Measurements from ENCODE around the gene ZDHHC14.

Gene ZDHHC14

GRCh38 chr6:157440171-157440570 is 59.2 kb downstream of the ZDHHC14 start:
- POLR2A ChIA-PET = no interaction called here
- DNase-seq (ENCODE audit: low read depth, low spot score) = no peak
- TF ChIP-seq, protein P1, sequence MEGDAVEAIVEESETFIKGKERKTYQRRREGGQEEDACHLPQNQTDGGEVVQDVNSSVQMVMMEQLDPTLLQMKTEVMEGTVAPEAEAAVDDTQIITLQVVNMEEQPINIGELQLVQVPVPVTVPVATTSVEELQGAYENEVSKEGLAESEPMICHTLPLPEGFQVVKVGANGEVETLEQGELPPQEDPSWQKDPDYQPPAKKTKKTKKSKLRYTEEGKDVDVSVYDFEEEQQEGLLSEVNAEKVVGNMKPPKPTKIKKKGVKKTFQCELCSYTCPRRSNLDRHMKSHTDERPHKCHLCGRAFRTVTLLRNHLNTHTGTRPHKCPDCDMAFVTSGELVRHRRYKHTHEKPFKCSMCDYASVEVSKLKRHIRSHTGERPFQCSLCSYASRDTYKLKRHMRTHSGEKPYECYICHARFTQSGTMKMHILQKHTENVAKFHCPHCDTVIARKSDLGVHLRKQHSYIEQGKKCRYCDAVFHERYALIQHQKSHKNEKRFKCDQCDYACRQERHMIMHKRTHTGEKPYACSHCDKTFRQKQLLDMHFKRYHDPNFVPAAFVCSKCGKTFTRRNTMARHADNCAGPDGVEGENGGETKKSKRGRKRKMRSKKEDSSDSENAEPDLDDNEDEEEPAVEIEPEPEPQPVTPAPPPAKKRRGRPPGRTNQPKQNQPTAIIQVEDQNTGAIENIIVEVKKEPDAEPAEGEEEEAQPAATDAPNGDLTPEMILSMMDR (IDR thresholded peaks at IDR 0.05; ENCODE audit: insufficient read depth, low read length, missing control alignments) = no peak
- no peak overlapping the region for H3K4me3 ChIP-seq (ENCODE audit: low read depth, low read length)
- CTCF ChIA-PET = no interaction called here

- TF ChIP-seq, protein P1 (IDR thresholded peaks at IDR 0.05; ENCODE audit: insufficient read depth, low read length, missing control alignments) = no peak
- DNase-seq (ENCODE audit: low read depth, low spot score) = no peak
- CTCF ChIA-PET = no interaction called here
- POLR2A ChIA-PET = no interaction called here
- no peak overlapping the region for H3K4me3 ChIP-seq (ENCODE audit: low read depth, low read length)
Observed at GRCh38 chr6:157442291-157442690, 61.3 kb downstream of the ZDHHC14 start.

DNA sequence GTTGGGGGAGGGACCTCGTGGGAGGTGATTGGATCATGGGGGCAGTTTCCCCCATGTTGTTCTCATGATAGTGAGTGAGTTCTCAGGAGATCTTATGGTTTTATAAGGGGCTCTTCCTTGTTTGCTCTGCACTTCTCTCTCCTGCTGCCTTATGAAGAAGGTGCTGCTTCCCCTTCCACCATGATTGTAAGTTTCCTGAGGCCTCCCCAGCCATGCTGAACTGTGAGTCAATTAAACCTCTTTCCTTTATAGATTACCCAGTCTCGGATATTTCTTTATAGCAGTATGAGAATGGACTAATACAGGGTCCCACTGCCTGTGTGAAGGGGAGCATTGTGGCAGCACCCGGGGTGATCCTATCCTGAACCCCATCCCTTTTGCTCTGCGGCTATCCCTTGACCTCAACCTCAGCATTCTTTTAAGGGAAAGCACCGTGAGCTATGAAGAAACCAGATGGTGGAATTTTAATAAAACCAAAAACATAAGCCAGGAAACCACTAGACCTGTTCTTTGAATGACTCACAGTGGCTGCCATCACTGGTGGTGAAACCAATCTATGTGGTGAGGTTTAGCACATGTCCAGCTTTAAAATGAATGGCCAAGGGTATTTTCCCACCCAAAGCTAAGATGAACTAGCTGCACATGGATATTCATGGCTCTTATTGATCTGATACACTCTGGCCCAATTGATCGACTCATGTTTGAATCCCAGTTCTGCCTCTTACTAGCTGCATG is 62.2 kb downstream of the ZDHHC14 start:
- H3K4me3 ChIP-seq (ENCODE audit: low read depth, low read length) = no peak overlapping the region
- ChIA-PET CTCF (no interaction called here), POLR2A (no interaction called here)
- DNase-seq (ENCODE audit: low read depth, low spot score) = peak; percentile 57
- TF ChIP-seq, protein P1 (IDR thresholded peaks at IDR 0.05; ENCODE audit: insufficient read depth, low read length, missing control alignments) = no peak

DNA sequence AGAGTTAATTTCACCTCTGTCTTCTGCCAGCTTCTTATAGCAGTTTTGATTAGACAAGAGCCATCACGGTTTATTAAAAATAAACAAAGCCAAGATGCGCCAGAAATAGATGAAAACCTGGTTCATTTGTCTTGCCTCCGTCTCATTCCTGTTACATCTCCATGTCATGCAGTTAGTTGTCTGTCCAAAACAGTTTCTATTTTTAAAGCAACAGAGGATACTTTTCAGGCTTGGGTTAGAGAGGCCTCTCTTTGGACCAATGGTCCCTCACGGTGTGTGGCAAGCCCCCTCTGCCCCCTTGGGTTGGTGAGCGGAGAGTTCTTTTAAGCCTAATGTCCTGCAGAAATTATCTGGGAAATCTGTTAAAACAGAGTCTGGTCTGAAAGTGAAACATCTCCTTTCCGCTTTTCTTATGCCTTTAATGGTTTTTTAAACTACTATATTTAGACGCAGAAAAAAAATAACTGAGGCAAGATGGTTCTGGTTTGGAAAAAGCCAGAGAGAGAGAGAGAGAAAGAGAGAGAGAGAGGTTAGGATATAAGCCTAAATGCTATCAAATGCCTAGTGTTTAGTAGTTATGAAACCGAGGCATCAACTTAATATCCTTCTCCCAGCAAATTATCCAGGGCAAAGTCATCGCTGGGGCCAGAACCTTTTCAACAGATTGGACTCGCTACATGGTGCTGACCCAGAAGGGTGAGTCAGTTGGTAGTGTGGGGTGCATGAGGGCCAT is 64.5 kb downstream of the ZDHHC14 start:
- CTCF ChIA-PET = no interaction called here
- no peak for DNase-seq (ENCODE audit: low read depth, low spot score)
- H3K4me3 ChIP-seq (ENCODE audit: low read depth, low read length) = no peak overlapping the region
- TF ChIP-seq, protein P1 (IDR thresholded peaks at IDR 0.05; ENCODE audit: insufficient read depth, low read length, missing control alignments) = no peak
- POLR2A ChIA-PET = no interaction called here

- DNase-seq (ENCODE audit: low read depth, low spot score) = no peak
- CTCF ChIA-PET = no interaction called here
- POLR2A ChIA-PET = no interaction called here
- no peak overlapping the region for H3K4me3 ChIP-seq (ENCODE audit: low read depth, low read length)
- TF ChIP-seq, protein P1 (IDR thresholded peaks at IDR 0.05; ENCODE audit: insufficient read depth, low read length, missing control alignments) = no peak
Observed at GRCh38 chr6:157447735-157448134, 66.7 kb downstream of the ZDHHC14 start.

GRCh38 chr6:157449610-157450009 is 68.6 kb downstream of the ZDHHC14 start:
- POLR2A ChIA-PET = no interaction called here
- no peak overlapping the region for H3K4me3 ChIP-seq (ENCODE audit: low read depth, low read length)
- no peak for DNase-seq (ENCODE audit: low read depth, low spot score)
- CTCF ChIA-PET = no interaction called here
- TF ChIP-seq, protein P1 (IDR thresholded peaks at IDR 0.05; ENCODE audit: insufficient read depth, low read length, missing control alignments) = no peak

Data from AG04449 (cell line).